ENCODE measurements around the gene ZC3H15.
A peak's percentile ranks its signal among the peaks of the same experiment; 100 is the strongest.
"Not testable (repeated sequence)": the region's sequence is repeated elsewhere in the genome, so short reads cannot be mapped to it uniquely, and the experiment has no call there.

The ZC3H15 gene

DNA sequence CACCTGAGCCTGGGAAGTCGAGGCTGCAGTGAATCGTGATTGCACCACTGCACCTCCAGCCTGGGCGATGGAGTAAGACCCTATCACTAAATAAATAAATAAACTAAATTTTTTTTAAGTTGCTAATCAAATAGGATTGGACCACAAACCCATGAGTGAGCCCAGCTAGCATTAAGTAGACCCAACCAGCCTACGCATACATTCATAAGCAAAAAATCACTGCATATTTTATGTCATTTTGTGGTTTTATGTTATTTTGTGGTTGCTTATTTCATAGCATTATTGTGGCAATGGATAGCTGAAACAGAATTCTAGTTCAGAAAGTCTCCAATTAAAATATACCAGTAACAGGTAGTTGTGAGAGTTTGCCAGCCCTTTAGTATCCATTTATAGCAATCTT is 29.1 kb upstream of the ZC3H15 start:
- H3K27ac ChIP-seq: no peak overlapping the region
- TF ChIP-seq ZFX (IDR thresholded peaks at IDR 0.05; ENCODE audit: borderline replicate concordance) (no peak), CTCF (IDR thresholded peaks at IDR 0.05) (no peak)

GRCh38 chr2:186457908-186458307 is 28.2 kb upstream of the ZC3H15 start:
- H3K27ac ChIP-seq: no peak overlapping the region
- no peak for TF ChIP-seq CTCF (IDR thresholded peaks at IDR 0.05)
- no peak for TF ChIP-seq ZFX (IDR thresholded peaks at IDR 0.05; ENCODE audit: borderline replicate concordance)

DNA sequence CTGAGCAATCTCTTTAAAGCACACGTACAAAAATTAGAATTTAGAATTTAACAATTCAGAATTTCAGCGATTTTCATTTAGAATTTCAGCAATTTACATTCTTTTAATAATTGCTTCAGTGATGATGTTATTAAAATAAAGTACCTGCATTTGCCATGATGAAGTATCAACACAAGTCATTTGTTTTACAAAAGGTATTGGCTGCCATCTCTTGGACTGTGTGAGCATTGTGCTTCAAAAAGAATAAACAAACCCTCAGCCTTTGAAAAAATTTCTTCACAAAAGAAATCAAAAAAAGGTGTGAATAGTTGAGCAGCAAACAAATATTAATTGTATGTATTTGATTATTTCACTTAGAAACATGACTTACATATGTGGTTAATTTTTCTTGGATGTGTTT is 27.1 kb upstream of the ZC3H15 start:
- peak; percentile 62 for TF ChIP-seq CTCF (IDR thresholded peaks at IDR 0.05)
- no peak for TF ChIP-seq ZFX (IDR thresholded peaks at IDR 0.05; ENCODE audit: borderline replicate concordance)
- no peak overlapping the region for H3K27ac ChIP-seq

- no peak for TF ChIP-seq ZFX (IDR thresholded peaks at IDR 0.05; ENCODE audit: borderline replicate concordance)
- peak; percentile 72 for TF ChIP-seq CTCF (IDR thresholded peaks at IDR 0.05)
- H3K27ac ChIP-seq: no peak overlapping the region
Observed at GRCh38 chr2:186460465-186460864, 25.6 kb upstream of the ZC3H15 start.

DNA sequence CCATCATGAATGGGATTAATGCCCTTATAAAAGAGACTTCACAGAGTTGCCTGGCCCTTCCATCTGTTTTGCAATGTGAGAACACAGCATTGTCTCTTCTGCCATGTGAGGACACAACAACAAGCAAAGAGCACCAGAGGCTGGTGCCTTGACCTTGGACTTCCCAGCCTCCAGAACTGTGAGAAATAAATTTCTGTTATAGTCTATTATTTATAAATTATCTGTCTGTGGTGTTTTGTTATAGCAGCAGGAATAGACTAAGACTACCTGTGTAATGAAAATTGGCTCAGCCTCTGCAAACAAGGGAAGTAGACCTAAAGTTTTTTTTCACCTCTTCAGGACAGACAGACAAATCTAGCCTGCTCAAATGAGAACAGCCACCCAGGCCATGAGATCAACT is 19.3 kb upstream of the ZC3H15 start:
- H3K27ac ChIP-seq: no peak overlapping the region
- TF ChIP-seq CTCF (IDR thresholded peaks at IDR 0.05) (no peak), ZFX (IDR thresholded peaks at IDR 0.05; ENCODE audit: borderline replicate concordance) (no peak)

DNA sequence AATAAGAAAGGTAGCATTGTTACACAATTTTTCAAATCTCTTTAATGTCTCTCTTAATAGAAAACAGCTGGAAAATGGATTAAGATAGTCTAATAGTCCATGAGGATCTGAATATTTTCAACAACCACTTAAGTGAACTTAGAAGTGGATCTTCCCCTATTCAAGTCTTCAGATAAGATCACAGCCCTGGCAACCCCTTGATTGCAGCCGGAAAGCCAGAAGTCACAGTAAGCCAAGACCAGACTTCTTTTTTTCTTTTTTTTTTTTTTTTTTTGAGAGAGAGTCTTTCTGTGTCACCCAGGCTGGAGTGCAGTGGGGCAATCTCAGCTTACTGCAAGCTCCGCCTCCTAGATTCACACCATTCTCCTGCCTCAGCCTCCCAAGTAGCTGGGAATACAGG is 18.6 kb upstream of the ZC3H15 start:
- no peak for TF ChIP-seq ZFX (IDR thresholded peaks at IDR 0.05; ENCODE audit: borderline replicate concordance)
- TF ChIP-seq CTCF (IDR thresholded peaks at IDR 0.05): no peak
- H3K27ac ChIP-seq: no peak overlapping the region

GRCh38 chr2:186472722-186473493 is 13.2 kb upstream of the ZC3H15 start:
- H3K27ac ChIP-seq: not testable (repeated sequence)

GRCh38 chr2:186474239-186474638 is 11.8 kb upstream of the ZC3H15 start:
- H3K27ac ChIP-seq: not testable (repeated sequence)

Data from 22Rv1 (cell line).